Astrocyte (in vitro differentiated cells and primary cell): Measurements from ENCODE around the gene BCKDHB.

Experiments used
- EZH2 ChIP-seq: IDR thresholded peaks from 2 replicates; pipeline ENCODE4 v1.6.1; 2012; ENCODE audit warnings: mild to moderate bottlenecking, low read length, inconsistent platforms; ENCODE audit not compliant: insufficient read depth
- TF ChIP-seq, protein P1 (sequence below): IDR thresholded peaks from 2 replicates; pipeline ENCODE4 v1.5.1; 2011; ENCODE audit warnings: low read depth, mild to moderate bottlenecking, inconsistent platforms, low read length, moderate library complexity; ENCODE audit not compliant: insufficient read depth

DNA sequence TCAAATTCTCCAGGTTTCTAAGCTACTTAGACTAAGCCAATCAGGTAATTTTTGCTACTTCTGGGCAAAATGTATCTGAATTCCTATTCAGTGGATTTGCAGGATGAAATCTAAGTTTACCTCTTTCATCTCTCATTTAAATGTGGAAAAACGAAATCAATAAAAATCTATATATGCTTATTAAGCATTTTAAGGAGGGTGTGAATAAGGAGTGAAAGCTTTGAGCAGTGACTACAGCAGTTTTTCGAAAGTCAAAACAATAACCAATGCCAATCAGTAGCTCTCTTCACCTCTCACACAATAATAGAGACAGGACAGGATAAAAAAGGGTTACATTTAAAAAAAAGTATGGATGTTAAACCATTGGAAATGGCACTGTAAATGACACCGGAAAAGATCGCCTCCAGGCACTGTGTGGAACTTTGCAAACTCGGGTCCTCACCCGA, 476 bp upstream of the BCKDHB start:
- TF ChIP-seq EZH2: no peak
- TF ChIP-seq, protein P1, sequence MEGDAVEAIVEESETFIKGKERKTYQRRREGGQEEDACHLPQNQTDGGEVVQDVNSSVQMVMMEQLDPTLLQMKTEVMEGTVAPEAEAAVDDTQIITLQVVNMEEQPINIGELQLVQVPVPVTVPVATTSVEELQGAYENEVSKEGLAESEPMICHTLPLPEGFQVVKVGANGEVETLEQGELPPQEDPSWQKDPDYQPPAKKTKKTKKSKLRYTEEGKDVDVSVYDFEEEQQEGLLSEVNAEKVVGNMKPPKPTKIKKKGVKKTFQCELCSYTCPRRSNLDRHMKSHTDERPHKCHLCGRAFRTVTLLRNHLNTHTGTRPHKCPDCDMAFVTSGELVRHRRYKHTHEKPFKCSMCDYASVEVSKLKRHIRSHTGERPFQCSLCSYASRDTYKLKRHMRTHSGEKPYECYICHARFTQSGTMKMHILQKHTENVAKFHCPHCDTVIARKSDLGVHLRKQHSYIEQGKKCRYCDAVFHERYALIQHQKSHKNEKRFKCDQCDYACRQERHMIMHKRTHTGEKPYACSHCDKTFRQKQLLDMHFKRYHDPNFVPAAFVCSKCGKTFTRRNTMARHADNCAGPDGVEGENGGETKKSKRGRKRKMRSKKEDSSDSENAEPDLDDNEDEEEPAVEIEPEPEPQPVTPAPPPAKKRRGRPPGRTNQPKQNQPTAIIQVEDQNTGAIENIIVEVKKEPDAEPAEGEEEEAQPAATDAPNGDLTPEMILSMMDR: no peak
